Measurements from ENCODE around the gene KRT81.

- TF ChIP-seq EZH2 (IDR thresholded peaks at IDR 0.05; ENCODE audit: insufficient read depth, poor library complexity, severe bottlenecking) (no peak), EZH2phosphoT487 (IDR thresholded peaks at IDR 0.05; ENCODE audit: insufficient read depth, low read depth) (no peak)
Measured at GRCh38 chr12:52239767-52240166, 51.6 kb downstream of the KRT81 start.
